Measurements from ENCODE around the gene TOP3A. TPM values are rescaled to one million over a fixed set of nuclear protein-coding genes. Genes with fewer than 3 reads are reported as not detected.

TOP3A gene
- polyA plus RNA-seq, 1 experiment, result 13.0 TPM

GRCh38 chr17:18257268-18257981 lies 57.4 kb downstream of the TOP3A start:
- no peak for DNase-seq (ENCODE audit: low read depth)
- CTCF ChIA-PET, result interaction anchor here (1.5 to 2.9 kb wide), 2 partner anchors 9 to 63 kb away, joined by 4 to 11 read pairs; no protein-coding TSS in a partner anchor
- Histone ChIP-seq H3K27me3 (ENCODE audit: control insufficient read depth, insufficient read depth, low read length) (no peaks in the 10 kb centered on the region), H3K36me3 (ENCODE audit: control insufficient read depth, insufficient read depth, low read length) (peaks cover 34% of the 10 kb centered on the region), H3K4me3 (ENCODE audit: low read depth, low read length) (peak overlapping the region; percentile 90)
- no peak for TF ChIP-seq CTCF (IDR thresholded peaks at IDR 0.05; ENCODE audit: insufficient read depth, low read depth, low read length)
- POLR2A ChIA-PET, result no interaction called here

- Histone ChIP-seq H3K4me3 (ENCODE audit: low read depth, low read length) (no peak overlapping the region), H3K27me3 (ENCODE audit: control insufficient read depth, insufficient read depth, low read length) (no peaks in the 10 kb centered on the region), H3K36me3 (ENCODE audit: control insufficient read depth, insufficient read depth, low read length) (peaks cover 40% of the 10 kb centered on the region)
- ChIA-PET POLR2A (no interaction called here), CTCF (interaction anchor here (1.5 to 2.9 kb wide), 2 partner anchors 9 to 64 kb away, joined by 4 to 11 read pairs; no protein-coding TSS in a partner anchor)
- no peak for DNase-seq (ENCODE audit: low read depth)
- no peak for TF ChIP-seq CTCF (IDR thresholded peaks at IDR 0.05; ENCODE audit: insufficient read depth, low read depth, low read length)
These were observed 58.0 kb downstream of the TOP3A start for GRCh38 chr17:18256776-18257175.

GRCh38 chr17:18256351-18256750 lies 58.4 kb downstream of the TOP3A start:
- Histone ChIP-seq H3K27me3 (ENCODE audit: control insufficient read depth, insufficient read depth, low read length) (no peaks in the 10 kb centered on the region), H3K4me3 (ENCODE audit: low read depth, low read length) (no peak overlapping the region), H3K36me3 (ENCODE audit: control insufficient read depth, insufficient read depth, low read length) (peaks cover 44% of the 10 kb centered on the region)
- TF ChIP-seq CTCF (IDR thresholded peaks at IDR 0.05; ENCODE audit: insufficient read depth, low read depth, low read length), result no peak
- ChIA-PET CTCF (interaction anchor here (1.2 to 2.9 kb wide), 3 partner anchors 8 to 64 kb away, joined by 4 to 11 read pairs (median 5); no protein-coding TSS in a partner anchor), POLR2A (no interaction called here)
- DNase-seq (ENCODE audit: low read depth), result no peak

- DNase-seq (ENCODE audit: low read depth), result no peak
- Histone ChIP-seq H3K4me3 (ENCODE audit: low read depth, low read length) (no peak overlapping the region), H3K27me3 (ENCODE audit: control insufficient read depth, insufficient read depth, low read length) (no peaks in the 10 kb centered on the region), H3K36me3 (ENCODE audit: control insufficient read depth, insufficient read depth, low read length) (peaks cover 57% of the 10 kb centered on the region)
- ChIA-PET POLR2A (no interaction called here), CTCF (interaction anchor here (0.5 to 2.9 kb wide), 3 partner anchors 7 to 37 kb away, joined by 3 to 11 read pairs (median 5); no protein-coding TSS in a partner anchor)
- TF ChIP-seq CTCF (IDR thresholded peaks at IDR 0.05; ENCODE audit: insufficient read depth, low read depth, low read length), result no peak
These were observed 59.7 kb downstream of the TOP3A start for GRCh38 chr17:18254888-18255649.
